Astrocyte (in vitro differentiated cells and primary cell): Measurements from ENCODE around the gene CHMP4B. TPM values are rescaled to one million over a fixed set of nuclear protein-coding genes. Genes with fewer than 3 reads are reported as not detected.

Experiments
- DNase-seq: peaks from one replicate; pipeline ENCODE4 v3.0.0-alpha.2; 2010; ENCODE audit warnings: low read depth
- FAIRE-seq: peaks from 2 replicates; lab custom pipeline; 2011; peaks lifted over from hg19 to GRCh38; lab: Jason Lieb, UNC
- H2AFZ ChIP-seq: 2 replicates; pipeline ENCODE4 v1.6.0; 2012; ENCODE audit warnings: low read depth, low read length, inconsistent platforms
- H3K27ac ChIP-seq: 2 replicates; pipeline ENCODE4 v1.5.1; 2011; ENCODE audit warnings: low read depth, low read length, inconsistent platforms
- H3K27me3 ChIP-seq: 2 replicates; pipeline ENCODE4 v1.6.0; 2011; ENCODE audit warnings: low read length, inconsistent platforms; ENCODE audit not compliant: insufficient read depth
- H3K36me3 ChIP-seq: 2 replicates; pipeline ENCODE4 v1.5.1; 2011; ENCODE audit warnings: low read length, inconsistent platforms; ENCODE audit not compliant: insufficient read depth
- H3K4me1 ChIP-seq: 2 replicates; pipeline ENCODE4 v1.5.1; 2011; ENCODE audit warnings: low read length, inconsistent platforms; ENCODE audit not compliant: insufficient read depth
- H3K4me2 ChIP-seq: 2 replicates; pipeline ENCODE4 v1.6.0; 2012; ENCODE audit warnings: low read length, inconsistent platforms
- H3K4me3 ChIP-seq: 2 replicates; pipeline ENCODE4 v1.5.1; 2011; ENCODE audit warnings: low read depth, mild to moderate bottlenecking, low read length, inconsistent platforms; ENCODE audit not compliant: insufficient read depth
- H3K79me2 ChIP-seq: 2 replicates; pipeline ENCODE4 v1.6.0; 2012; ENCODE audit warnings: mild to moderate bottlenecking, low read length, inconsistent platforms; ENCODE audit not compliant: insufficient read depth
- H3K9ac ChIP-seq: 2 replicates; pipeline ENCODE4 v1.6.0; 2012; ENCODE audit warnings: mild to moderate bottlenecking, low read length, inconsistent platforms
- H3K9me3 ChIP-seq: 2 replicates; pipeline ENCODE4 v1.5.1; 2012; ENCODE audit warnings: low read depth, mild to moderate bottlenecking, low read length, inconsistent platforms; ENCODE audit not compliant: insufficient read depth
- H4K20me1 ChIP-seq: 2 replicates; pipeline ENCODE4 v1.6.0; 2012; ENCODE audit warnings: low read length, inconsistent platforms; ENCODE audit not compliant: insufficient read depth
- H3K27ac Mint-ChIP-seq: one replicate; pipeline ENCODE4 v1.8.0; 2021; ENCODE audit warnings: mild to moderate bottlenecking, mixed read lengths; ENCODE audit not compliant: unreplicated experiment
- H3K27me3 Mint-ChIP-seq: one replicate; pipeline ENCODE4 v1.8.0; 2021; ENCODE audit warnings: low read depth, mixed read lengths; ENCODE audit not compliant: unreplicated experiment
- H3K36me3 Mint-ChIP-seq: one replicate; pipeline ENCODE4 v1.8.0; 2021; ENCODE audit warnings: low read depth, mixed read lengths; ENCODE audit not compliant: unreplicated experiment
- H3K4me1 Mint-ChIP-seq: one replicate; pipeline ENCODE4 v1.8.0; 2021; ENCODE audit warnings: low read depth, mixed read lengths; ENCODE audit not compliant: unreplicated experiment
- H3K4me3 Mint-ChIP-seq: one replicate; pipeline ENCODE4 v1.8.0; 2021; ENCODE audit warnings: mild to moderate bottlenecking, moderate library complexity, mixed read lengths; ENCODE audit not compliant: unreplicated experiment
- H3K9me3 Mint-ChIP-seq: one replicate; pipeline ENCODE4 v1.8.0; 2021; ENCODE audit warnings: mild to moderate bottlenecking, mixed read lengths; ENCODE audit not compliant: unreplicated experiment
- EZH2 ChIP-seq: IDR thresholded peaks from 2 replicates; pipeline ENCODE4 v1.6.1; 2012; ENCODE audit warnings: mild to moderate bottlenecking, low read length, inconsistent platforms; ENCODE audit not compliant: insufficient read depth
- total RNA-seq: library from RNA; stranded (reverse); gene quantifications from 2 replicates; pipeline ENCODE4 v1.2.1, GENCODE V29; 2021
- TF ChIP-seq, protein P1 (sequence below): IDR thresholded peaks from 2 replicates; pipeline ENCODE4 v1.5.1; 2011; ENCODE audit warnings: low read depth, mild to moderate bottlenecking, inconsistent platforms, low read length, moderate library complexity; ENCODE audit not compliant: insufficient read depth

CHMP4B gene
- total RNA-seq, 1 donor from 2014 or later, result 90.6 TPM

DNA sequence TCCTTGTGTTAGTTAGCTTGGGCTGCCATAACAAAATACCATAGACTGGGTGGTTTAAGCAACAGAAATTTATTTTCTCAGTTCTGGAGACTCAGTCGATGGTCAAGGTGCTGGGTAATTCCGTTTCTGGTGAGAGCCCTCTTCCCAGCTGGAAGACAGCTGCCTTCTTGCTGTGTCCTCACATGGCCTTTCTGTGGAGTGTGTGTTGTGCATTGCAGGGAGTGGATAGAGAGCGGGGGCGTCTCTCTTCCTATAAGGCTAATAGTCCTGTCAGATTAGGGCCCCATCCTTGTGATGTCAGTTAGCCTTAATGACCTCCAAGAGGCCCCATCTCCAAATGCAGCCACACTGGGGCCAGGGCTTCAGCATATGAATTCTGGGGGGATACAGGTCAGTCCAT is 19.2 kb downstream of the CHMP4B start:
- Mint-ChIP-seq H3K9me3 (no peaks in the 10 kb centered on the region), H3K27ac (no peak overlapping the region), H3K27me3 (no peaks in the 10 kb centered on the region), H3K36me3 (peaks cover 14% of the 10 kb centered on the region), H3K4me1 (peaks cover 28% of the 10 kb centered on the region), H3K4me3 (no peak overlapping the region)
- H3K4me3 ChIP-seq, result no peak overlapping the region
- H3K9ac ChIP-seq, result no peak overlapping the region
- no peaks in the 10 kb centered on the region for H3K9me3 ChIP-seq
- no peak for TF ChIP-seq EZH2
- TF ChIP-seq, protein P1, sequence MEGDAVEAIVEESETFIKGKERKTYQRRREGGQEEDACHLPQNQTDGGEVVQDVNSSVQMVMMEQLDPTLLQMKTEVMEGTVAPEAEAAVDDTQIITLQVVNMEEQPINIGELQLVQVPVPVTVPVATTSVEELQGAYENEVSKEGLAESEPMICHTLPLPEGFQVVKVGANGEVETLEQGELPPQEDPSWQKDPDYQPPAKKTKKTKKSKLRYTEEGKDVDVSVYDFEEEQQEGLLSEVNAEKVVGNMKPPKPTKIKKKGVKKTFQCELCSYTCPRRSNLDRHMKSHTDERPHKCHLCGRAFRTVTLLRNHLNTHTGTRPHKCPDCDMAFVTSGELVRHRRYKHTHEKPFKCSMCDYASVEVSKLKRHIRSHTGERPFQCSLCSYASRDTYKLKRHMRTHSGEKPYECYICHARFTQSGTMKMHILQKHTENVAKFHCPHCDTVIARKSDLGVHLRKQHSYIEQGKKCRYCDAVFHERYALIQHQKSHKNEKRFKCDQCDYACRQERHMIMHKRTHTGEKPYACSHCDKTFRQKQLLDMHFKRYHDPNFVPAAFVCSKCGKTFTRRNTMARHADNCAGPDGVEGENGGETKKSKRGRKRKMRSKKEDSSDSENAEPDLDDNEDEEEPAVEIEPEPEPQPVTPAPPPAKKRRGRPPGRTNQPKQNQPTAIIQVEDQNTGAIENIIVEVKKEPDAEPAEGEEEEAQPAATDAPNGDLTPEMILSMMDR, result no peak
- H3K36me3 ChIP-seq, result no peaks in the 10 kb centered on the region
- H3K4me1 ChIP-seq, result peaks cover 11% of the 10 kb centered on the region
- H3K27me3 ChIP-seq, result no peaks in the 10 kb centered on the region
- FAIRE-seq (no peak), DNase-seq (no peak)
- H3K79me2 ChIP-seq, result peaks cover 95% of the 10 kb centered on the region
- H4K20me1 ChIP-seq, result peaks cover 98% of the 10 kb centered on the region
- no peak overlapping the region for H3K27ac ChIP-seq
- no peak overlapping the region for H2AFZ ChIP-seq
- no peak overlapping the region for H3K4me2 ChIP-seq

GRCh38 chr20:33832103-33832804 is 21.1 kb downstream of the CHMP4B start:
- H3K4me3 Mint-ChIP-seq, result no peak overlapping the region
- H3K9ac ChIP-seq, result peak overlapping the region; percentile 31
- H3K9me3 ChIP-seq, result no peaks in the 10 kb centered on the region
- TF ChIP-seq EZH2, result no peak
- TF ChIP-seq, protein P1, result no peak
- H3K27me3 Mint-ChIP-seq, result no peaks in the 10 kb centered on the region
- peaks cover 14% of the 10 kb centered on the region for H3K36me3 Mint-ChIP-seq
- H3K4me1 ChIP-seq, result peaks cover 11% of the 10 kb centered on the region
- peak overlapping the region; percentile 72 for H3K4me2 ChIP-seq
- H2AFZ ChIP-seq, result no peak overlapping the region
- H3K27ac ChIP-seq, result no peak overlapping the region
- H4K20me1 ChIP-seq, result peaks cover 98% of the 10 kb centered on the region
- H3K27ac Mint-ChIP-seq, result no peak overlapping the region
- H3K4me3 ChIP-seq, result peak overlapping the region; percentile 6
- FAIRE-seq (no peak), DNase-seq (peak; percentile 38)
- no peaks in the 10 kb centered on the region for H3K9me3 Mint-ChIP-seq
- H3K4me1 Mint-ChIP-seq, result peaks cover 17% of the 10 kb centered on the region
- H3K36me3 ChIP-seq, result no peaks in the 10 kb centered on the region
- H3K79me2 ChIP-seq, result peaks cover 95% of the 10 kb centered on the region
- no peaks in the 10 kb centered on the region for H3K27me3 ChIP-seq

- H3K27me3 Mint-ChIP-seq, result no peaks in the 10 kb centered on the region
- Histone ChIP-seq H4K20me1 (peaks cover 98% of the 10 kb centered on the region), H3K4me1 (peaks cover 11% of the 10 kb centered on the region), H3K4me3 (no peak overlapping the region), H3K79me2 (peaks cover 95% of the 10 kb centered on the region), H3K36me3 (no peaks in the 10 kb centered on the region), H3K9me3 (no peaks in the 10 kb centered on the region), H3K9ac (no peak overlapping the region), H3K4me2 (no peak overlapping the region), H3K27ac (no peak overlapping the region), H3K27me3 (no peaks in the 10 kb centered on the region), H2AFZ (no peak overlapping the region)
- H3K36me3 Mint-ChIP-seq, result peaks cover 16% of the 10 kb centered on the region
- peaks cover 26% of the 10 kb centered on the region for H3K4me1 Mint-ChIP-seq
- FAIRE-seq, result no peak
- TF ChIP-seq EZH2, result no peak
- TF ChIP-seq, protein P1, result no peak
- H3K9me3 Mint-ChIP-seq, result no peaks in the 10 kb centered on the region
- no peak overlapping the region for H3K4me3 Mint-ChIP-seq
- DNase-seq, result no peak
- H3K27ac Mint-ChIP-seq, result no peak overlapping the region
Observed at GRCh38 chr20:33833333-33833732, 22.2 kb downstream of the CHMP4B start.
